HuH-7 (cell line): Measurements from ENCODE around the gene APOC3.

Experiments
- DNase-seq: peaks from one replicate; pipeline ENCODE4 v3.0.0; 2011; ENCODE audit warnings: low spot score

APOC3 gene

GRCh38 chr11:116874251-116874650, 44.5 kb downstream of the APOC3 start:
- DNase-seq = no peak

- no peak for DNase-seq
These were observed 45.5 kb downstream of the APOC3 start for GRCh38 chr11:116875194-116875593.

- DNase-seq = no peak
These were observed 46.9 kb downstream of the APOC3 start for GRCh38 chr11:116876656-116877055.

GRCh38 chr11:116879800-116880625, 50.3 kb downstream of the APOC3 start:
- peak; percentile 56 for DNase-seq

GRCh38 chr11:116881143-116881542, 51.4 kb downstream of the APOC3 start:
- no peak for DNase-seq

- DNase-seq = no peak
These were observed 52.7 kb downstream of the APOC3 start for GRCh38 chr11:116882386-116882785.
